ENCODE measurements around the gene ZFP91.

GRCh38 chr11:58592760-58593472, 14.1 kb downstream of the ZFP91 start:
- TF ChIP-seq, protein P1, sequence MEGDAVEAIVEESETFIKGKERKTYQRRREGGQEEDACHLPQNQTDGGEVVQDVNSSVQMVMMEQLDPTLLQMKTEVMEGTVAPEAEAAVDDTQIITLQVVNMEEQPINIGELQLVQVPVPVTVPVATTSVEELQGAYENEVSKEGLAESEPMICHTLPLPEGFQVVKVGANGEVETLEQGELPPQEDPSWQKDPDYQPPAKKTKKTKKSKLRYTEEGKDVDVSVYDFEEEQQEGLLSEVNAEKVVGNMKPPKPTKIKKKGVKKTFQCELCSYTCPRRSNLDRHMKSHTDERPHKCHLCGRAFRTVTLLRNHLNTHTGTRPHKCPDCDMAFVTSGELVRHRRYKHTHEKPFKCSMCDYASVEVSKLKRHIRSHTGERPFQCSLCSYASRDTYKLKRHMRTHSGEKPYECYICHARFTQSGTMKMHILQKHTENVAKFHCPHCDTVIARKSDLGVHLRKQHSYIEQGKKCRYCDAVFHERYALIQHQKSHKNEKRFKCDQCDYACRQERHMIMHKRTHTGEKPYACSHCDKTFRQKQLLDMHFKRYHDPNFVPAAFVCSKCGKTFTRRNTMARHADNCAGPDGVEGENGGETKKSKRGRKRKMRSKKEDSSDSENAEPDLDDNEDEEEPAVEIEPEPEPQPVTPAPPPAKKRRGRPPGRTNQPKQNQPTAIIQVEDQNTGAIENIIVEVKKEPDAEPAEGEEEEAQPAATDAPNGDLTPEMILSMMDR (IDR thresholded peaks at IDR 0.05) = no peak
- TF ChIP-seq POLR2AphosphoS5 (IDR thresholded peaks at IDR 0.05) = no peak
- TF ChIP-seq POLR2A (IDR thresholded peaks at IDR 0.05) = no peak

Data from breast epithelium (tissue), 3 donors.